ENCODE data around the gene PRKN.

PRKN gene

GRCh38 chr6:162063666-162064065, 663.9 kb downstream of the PRKN start:
- DNase-seq (ENCODE audit: low read depth, low spot score) = no peak

DNA sequence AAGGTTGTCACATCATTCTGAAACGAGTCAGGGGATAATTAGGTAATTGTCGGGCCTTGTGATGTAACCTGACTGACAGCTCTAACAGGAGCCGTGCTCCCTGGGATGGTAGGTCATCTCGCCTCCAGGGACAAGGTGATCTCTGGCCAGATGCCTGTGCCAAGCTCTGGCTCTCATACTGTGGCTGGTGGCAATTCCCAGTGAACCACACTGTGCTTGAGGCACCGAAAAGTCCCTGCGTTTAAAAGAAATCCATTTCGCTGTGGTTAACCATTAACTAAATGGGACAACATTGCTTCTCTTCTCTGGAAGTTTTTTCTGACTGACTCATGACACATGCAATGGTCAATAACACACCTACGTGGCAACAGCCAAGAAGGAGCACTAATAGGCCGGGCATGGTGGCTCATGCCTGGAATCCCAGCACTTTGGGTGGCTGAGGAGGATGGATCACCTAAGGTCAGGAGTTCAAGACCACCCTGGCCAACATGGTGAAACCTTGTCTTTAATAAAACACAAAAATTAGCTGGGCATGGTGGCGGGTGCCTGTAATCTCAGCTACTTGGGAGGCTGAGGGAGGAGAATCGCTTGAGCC, 669.2 kb downstream of the PRKN start:
- peak; percentile 40 for DNase-seq (ENCODE audit: low read depth, low spot score)

DNA sequence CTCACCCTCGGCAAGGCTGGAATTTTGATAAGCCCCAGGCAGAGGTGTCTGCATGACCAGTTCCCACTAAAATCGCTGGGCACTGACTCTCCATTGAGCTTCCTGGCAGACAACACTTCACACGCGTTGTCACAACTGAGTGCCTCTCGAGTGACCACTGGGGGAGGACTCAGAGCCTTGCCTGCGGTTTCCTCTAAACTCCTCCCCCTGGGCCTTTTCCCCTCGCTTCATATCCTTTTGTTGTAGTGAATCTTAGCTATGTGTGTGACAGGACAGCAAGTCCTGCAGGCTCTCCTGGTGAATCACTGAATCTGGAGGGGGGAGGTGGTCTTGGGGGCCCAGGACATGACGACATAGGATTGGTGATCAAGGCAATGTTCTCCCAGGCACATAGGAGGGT, 670.8 kb downstream of the PRKN start:
- DNase-seq (ENCODE audit: low read depth, low spot score) = peak; percentile 50

- DNase-seq (ENCODE audit: low read depth, low spot score) = no peak
Measured at GRCh38 chr6:162056061-162056460, 671.5 kb downstream of the PRKN start.

GRCh38 chr6:162055365-162055764, 672.2 kb downstream of the PRKN start:
- DNase-seq (ENCODE audit: low read depth, low spot score) = peak; percentile 4

- no peak for DNase-seq (ENCODE audit: low read depth, low spot score)
Measured at GRCh38 chr6:162053084-162053483, 674.5 kb downstream of the PRKN start.

- no peak for DNase-seq (ENCODE audit: low read depth, low spot score)
Measured at GRCh38 chr6:162050579-162050978, 677.0 kb downstream of the PRKN start.

DNA sequence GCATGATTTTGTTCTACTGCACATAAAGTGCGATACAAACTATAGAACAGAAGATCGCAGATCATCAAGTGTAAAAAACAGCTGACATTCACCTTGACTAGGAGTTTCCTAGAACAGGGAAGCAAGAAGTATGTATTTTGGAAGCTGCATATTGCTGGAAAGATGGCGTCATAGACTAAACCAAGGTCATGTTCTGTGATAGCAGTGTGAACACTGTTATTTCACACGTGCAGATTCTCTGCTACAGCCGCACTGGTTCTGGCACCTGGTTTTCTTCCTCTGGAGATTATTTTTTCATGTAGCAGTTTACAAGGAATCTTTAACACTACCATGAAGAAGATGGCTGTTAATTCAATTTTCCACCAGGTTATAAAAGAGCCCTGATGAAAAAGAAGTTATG, 681.2 kb downstream of the PRKN start:
- no peak for DNase-seq (ENCODE audit: low read depth, low spot score)

GRCh38 chr6:162032620-162033019, 694.9 kb downstream of the PRKN start:
- DNase-seq (ENCODE audit: low read depth, low spot score) = no peak

- DNase-seq (ENCODE audit: low read depth, low spot score) = no peak
Measured at GRCh38 chr6:162029873-162030576, 697.5 kb downstream of the PRKN start.

DNA sequence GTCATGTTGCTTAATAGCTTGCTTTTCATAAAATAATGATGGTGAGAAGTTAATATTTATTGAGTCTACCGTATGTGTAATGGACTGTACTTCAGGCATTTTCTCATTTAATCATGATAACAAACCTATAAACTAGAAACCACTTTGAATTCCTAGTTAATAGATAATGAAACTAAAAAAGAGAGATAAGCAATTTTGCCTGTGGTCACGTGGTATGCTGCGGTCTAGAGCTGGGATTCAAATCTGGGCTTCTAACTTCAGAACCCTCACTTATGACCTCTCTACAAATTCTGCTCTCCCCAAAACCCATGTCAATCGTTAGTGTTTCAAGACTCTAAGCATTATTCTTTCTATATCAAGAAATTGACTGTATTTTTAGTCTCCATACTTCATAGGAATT, 700.7 kb downstream of the PRKN start:
- DNase-seq (ENCODE audit: low read depth, low spot score) = no peak

DNA sequence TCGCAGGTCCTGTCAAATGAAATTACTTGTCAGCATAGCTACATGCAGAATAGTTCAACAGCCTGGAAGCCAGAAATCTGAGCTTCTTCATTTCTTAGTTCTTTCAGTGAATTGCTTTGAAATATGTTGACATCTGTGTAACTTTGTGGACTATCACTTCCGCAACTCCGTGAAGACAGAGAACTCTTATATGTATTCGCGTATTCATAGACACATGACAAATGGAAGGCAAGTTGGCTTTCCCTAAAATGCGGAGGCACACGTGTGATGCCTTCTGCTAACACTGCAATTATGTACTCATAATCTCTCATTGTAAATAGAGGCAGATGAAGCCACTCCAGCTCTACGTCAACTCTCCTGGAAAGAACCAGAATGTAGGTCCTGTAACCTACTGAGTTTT, 701.5 kb downstream of the PRKN start:
- DNase-seq (ENCODE audit: low read depth, low spot score) = no peak

GRCh38 chr6:162019349-162019748, 708.2 kb downstream of the PRKN start:
- no peak for DNase-seq (ENCODE audit: low read depth, low spot score)

- no peak for DNase-seq (ENCODE audit: low read depth, low spot score)
Measured at GRCh38 chr6:162017536-162017935, 710.0 kb downstream of the PRKN start.

DNA sequence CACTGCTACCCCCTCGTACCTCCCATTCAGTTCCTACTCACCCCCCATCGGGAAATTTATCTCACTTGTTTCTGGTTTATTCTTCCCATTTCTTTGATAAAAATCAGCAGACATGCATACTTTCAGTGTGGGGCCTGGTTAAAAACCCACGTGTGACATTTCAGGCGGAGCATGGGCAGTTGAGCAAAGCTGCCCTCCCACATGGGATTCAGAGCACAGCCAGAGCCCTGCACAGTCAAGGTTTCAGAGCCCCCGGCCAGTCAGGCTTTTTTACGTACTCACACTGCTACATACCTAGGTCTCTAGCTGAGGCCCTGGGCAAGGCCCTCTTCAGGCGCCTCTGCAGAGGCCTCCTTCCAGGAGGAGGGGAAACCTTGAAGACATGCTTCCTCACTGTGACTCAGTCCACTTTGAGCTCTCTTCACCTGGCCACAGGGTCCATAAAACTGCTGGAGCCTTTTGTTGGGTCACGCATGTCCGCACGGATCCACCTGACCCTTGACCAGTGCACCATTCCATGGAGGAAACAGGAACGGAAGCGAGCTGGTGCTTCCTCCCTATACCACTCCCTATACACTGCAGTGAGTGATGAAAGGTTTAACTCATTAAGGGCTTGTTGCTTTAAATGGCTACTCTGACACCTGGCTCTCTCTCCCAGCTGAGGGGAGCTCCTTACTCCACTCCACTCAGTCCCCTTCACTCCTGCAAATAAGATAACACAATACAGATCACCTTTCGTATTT, 713.3 kb downstream of the PRKN start:
- peak; percentile 4 for DNase-seq (ENCODE audit: low read depth, low spot score)

GRCh38 chr6:162005372-162005771, 722.2 kb downstream of the PRKN start:
- peak; percentile 17 for DNase-seq (ENCODE audit: low read depth, low spot score)

GRCh38 chr6:161996783-161997182, 730.8 kb downstream of the PRKN start:
- DNase-seq (ENCODE audit: low read depth, low spot score) = no peak

- no peak for DNase-seq (ENCODE audit: low read depth, low spot score)
Measured at GRCh38 chr6:161985876-161986423, 741.6 kb downstream of the PRKN start.

DNA sequence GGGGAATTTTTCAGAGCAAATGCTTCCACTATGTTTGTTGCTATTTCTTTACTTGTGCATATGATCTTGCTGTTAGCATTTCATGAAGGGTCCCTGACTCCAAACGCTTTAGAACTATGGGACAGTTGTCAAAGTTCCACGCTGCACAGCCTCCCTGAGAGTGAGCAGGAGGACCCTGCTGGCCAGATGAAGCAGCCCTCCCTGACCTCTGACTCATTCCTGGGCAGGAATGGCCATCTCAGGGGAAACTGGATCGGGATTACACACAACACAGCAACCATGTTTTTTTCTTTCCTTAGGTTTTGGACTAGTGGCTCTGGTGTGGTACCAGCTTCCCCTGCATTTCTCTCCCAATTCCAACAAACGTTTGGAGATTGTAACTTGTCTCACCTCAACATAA, 742.9 kb downstream of the PRKN start:
- DNase-seq (ENCODE audit: low read depth, low spot score) = peak; percentile 14

DNA sequence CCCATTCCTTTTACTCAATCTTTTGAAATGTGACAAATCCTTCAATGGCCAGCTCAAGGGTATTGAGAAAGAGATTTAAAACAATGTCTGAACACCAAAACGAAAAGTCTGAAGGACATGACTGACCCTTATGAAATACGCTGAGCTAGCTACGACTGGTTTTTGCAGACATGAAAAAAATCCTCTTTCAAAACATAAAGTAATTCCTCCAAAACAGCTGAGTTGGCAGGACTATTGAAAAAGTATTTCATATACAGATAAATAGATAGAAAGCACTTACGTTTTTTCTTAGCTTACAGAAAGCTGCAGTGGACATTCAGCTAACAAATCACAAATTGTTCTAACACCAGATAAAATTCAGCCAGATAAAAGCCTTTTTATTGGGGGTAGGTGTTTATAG, 751.0 kb downstream of the PRKN start:
- DNase-seq (ENCODE audit: low read depth, low spot score) = no peak

- no peak for DNase-seq (ENCODE audit: low read depth, low spot score)
Measured at GRCh38 chr6:161973064-161973463, 754.5 kb downstream of the PRKN start.

DNA sequence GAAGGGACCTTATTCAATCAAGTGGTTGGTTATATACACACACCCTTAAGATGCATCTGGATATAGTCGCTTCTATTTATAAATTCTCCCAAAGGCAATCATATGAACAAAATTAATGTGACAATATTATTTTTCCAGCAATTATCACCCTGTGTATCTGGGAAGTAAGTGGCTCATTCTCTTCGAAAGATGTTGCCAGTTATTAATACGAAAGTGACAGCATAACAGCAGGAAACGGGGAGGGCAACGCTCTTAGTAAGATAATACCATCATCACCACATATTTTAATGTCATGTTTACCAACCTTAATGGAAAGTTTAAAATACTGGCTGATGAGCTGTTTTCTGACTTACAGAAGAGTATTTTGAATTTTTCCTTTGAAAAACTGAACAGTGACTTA, 756.5 kb downstream of the PRKN start:
- DNase-seq (ENCODE audit: low read depth, low spot score) = no peak

Data from ELF-1 (cell line).